HFF-Myc (cell line): Measurements from ENCODE around the gene IL31RA.
"Not testable (repeated sequence)": the region's sequence is repeated elsewhere in the genome, so short reads cannot be mapped to it uniquely, and the experiment has no call there.

Source experiments
- DNase-seq: peaks from one replicate; pipeline ENCODE4 v3.0.0-alpha.2; 2011; ENCODE audit warnings: low read depth; ENCODE audit errors: extremely low read depth
- H3K4me3 ChIP-seq: replicated peaks from 2 replicates; pipeline ENCODE4 v1.5.1; 2011; ENCODE audit warnings: low read depth, mild to moderate bottlenecking, control low read depth, low read length
- TF ChIP-seq, protein P1 (sequence below): IDR thresholded peaks from 2 replicates; pipeline ENCODE4 v1.5.1; 2012; ENCODE audit warnings: mild to moderate bottlenecking, low read depth, low read length, control low read depth; ENCODE audit errors: missing control alignments

The IL31RA gene

GRCh38 chr5:55850839-55851674 is at the start of gene IL31RA:
IL31RA (plus strand) TSS chr5:55851357; CDS start chr5:55851571, 214 bp downstream.
- H3K4me3 ChIP-seq = peak within 1 kb of the TSS; percentile 34
- TF ChIP-seq, protein P1, sequence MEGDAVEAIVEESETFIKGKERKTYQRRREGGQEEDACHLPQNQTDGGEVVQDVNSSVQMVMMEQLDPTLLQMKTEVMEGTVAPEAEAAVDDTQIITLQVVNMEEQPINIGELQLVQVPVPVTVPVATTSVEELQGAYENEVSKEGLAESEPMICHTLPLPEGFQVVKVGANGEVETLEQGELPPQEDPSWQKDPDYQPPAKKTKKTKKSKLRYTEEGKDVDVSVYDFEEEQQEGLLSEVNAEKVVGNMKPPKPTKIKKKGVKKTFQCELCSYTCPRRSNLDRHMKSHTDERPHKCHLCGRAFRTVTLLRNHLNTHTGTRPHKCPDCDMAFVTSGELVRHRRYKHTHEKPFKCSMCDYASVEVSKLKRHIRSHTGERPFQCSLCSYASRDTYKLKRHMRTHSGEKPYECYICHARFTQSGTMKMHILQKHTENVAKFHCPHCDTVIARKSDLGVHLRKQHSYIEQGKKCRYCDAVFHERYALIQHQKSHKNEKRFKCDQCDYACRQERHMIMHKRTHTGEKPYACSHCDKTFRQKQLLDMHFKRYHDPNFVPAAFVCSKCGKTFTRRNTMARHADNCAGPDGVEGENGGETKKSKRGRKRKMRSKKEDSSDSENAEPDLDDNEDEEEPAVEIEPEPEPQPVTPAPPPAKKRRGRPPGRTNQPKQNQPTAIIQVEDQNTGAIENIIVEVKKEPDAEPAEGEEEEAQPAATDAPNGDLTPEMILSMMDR = no peak
- peak; percentile 59 for DNase-seq

GRCh38 chr5:55808814-55809213 is 42.3 kb upstream of the IL31RA start:
- DNase-seq, H3K4me3 ChIP-seq: not testable (repeated sequence)

DNA sequence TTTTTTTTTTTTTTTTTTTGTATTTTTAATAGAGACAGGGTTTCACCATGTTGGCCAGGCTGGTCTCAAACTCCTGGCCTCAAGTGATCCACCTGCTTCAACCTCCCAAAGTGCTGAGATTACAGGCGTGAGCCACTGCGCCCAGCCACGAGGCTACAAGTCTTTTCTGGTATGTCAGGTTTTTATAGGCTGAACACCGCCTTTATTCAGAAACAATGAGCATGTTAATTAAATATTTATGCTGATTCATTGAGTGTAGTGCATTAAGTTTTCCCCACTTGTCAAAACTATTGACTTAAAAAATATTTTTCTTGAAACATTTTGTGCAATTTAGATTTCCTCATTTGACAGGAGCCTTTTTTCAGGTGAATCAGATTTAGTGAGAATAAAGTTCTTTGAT is 35.2 kb upstream of the IL31RA start:
- DNase-seq, H3K4me3 ChIP-seq: not testable (repeated sequence)

GRCh38 chr5:55816342-55816741 is 34.8 kb upstream of the IL31RA start:
- peak; percentile 69 for DNase-seq
- TF ChIP-seq, protein P1 = no peak

GRCh38 chr5:55817030-55817429 is 34.1 kb upstream of the IL31RA start:
- TF ChIP-seq, protein P1 = no peak
- no peak for DNase-seq
- H3K4me3 ChIP-seq = no peak overlapping the region

More at GRCh38 chr5:55816342-55816741, 34.8 kb upstream of the IL31RA start:
- no peak overlapping the region for H3K4me3 ChIP-seq

GRCh38 chr5:55820488-55820887 is 30.7 kb upstream of the IL31RA start:
- H3K4me3 ChIP-seq = no peak overlapping the region
- TF ChIP-seq, protein P1 = no peak
- no peak for DNase-seq

DNA sequence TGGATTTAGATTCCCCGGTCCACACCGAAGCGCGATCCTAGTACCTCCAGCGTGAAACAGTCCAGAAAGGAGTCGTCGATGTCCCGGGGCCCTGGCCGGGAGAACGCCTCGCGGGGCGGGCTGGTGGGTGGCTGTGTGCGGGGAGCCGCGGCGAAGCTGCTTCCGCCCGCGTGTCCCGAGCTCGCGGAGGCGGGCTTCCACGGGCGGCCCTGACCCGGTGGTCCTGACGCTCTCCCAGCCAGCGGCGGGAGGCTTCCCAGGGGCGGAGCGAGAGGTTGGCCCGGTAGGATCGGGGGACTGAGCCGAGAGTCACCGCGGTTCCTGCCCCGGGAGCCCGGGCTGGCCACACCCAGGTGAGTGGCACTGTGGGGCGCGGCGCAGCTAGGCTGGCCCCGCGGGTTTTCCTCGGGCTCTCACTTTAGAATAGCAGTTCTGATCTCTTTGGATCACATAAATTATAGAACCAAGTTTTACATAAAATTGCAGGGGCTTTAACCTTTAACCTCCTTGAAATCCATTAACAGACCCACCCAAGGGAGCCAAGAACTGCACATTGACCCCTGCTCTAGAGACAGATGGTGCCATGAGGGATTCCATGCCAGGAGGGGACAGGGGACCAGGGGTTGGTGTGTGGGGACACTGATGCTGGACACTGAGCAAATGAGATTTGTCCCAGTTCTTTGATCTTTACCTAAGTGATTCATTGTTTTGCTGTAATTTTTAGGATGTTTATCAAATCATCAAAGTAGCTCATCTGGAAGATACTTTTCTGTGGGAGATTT is 29.2 kb upstream of the IL31RA start:
- peak overlapping the region; percentile 29 for H3K4me3 ChIP-seq
- DNase-seq = no peak
- TF ChIP-seq, protein P1 = no peak
